GM20000 (cell line): ENCODE data around the gene TPST1.
"Not testable (repeated sequence)": the region's sequence is repeated elsewhere in the genome, so short reads cannot be mapped to it uniquely, and the experiment has no call there.

Source experiments
- DNase-seq: peaks from one replicate; pipeline ENCODE4 v3.0.0; 2012; ENCODE audit warnings: low spot score
- TF ChIP-seq, protein P1 (sequence below): IDR thresholded peaks from 2 replicates; pipeline ENCODE4 v1.5.1; 2012; ENCODE audit warnings: mild to moderate bottlenecking, control low read depth; ENCODE audit errors: extremely low read depth, missing control alignments

Gene TPST1

DNA sequence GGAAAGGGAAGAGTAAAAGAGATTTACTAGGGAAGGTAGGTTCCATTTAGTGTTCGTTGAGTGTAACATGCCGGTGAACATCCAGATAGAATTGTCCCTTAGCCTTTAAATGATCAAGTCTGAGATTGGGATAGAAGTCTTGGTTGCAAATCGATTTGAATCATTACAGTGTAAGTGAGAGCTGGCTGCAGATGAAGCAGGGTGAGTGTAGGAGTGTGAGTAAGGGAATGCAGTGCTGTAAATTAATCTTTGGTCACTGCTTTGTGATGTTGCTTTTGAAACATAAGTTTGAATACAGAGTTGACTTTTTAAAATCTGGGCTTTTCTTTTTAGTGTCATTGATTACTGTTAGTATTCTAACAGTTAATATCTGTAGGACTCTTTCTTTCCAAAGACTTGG lies 16.3 kb downstream of the TPST1 start:
- TF ChIP-seq, protein P1, sequence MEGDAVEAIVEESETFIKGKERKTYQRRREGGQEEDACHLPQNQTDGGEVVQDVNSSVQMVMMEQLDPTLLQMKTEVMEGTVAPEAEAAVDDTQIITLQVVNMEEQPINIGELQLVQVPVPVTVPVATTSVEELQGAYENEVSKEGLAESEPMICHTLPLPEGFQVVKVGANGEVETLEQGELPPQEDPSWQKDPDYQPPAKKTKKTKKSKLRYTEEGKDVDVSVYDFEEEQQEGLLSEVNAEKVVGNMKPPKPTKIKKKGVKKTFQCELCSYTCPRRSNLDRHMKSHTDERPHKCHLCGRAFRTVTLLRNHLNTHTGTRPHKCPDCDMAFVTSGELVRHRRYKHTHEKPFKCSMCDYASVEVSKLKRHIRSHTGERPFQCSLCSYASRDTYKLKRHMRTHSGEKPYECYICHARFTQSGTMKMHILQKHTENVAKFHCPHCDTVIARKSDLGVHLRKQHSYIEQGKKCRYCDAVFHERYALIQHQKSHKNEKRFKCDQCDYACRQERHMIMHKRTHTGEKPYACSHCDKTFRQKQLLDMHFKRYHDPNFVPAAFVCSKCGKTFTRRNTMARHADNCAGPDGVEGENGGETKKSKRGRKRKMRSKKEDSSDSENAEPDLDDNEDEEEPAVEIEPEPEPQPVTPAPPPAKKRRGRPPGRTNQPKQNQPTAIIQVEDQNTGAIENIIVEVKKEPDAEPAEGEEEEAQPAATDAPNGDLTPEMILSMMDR = no peak
- no peak for DNase-seq

DNA sequence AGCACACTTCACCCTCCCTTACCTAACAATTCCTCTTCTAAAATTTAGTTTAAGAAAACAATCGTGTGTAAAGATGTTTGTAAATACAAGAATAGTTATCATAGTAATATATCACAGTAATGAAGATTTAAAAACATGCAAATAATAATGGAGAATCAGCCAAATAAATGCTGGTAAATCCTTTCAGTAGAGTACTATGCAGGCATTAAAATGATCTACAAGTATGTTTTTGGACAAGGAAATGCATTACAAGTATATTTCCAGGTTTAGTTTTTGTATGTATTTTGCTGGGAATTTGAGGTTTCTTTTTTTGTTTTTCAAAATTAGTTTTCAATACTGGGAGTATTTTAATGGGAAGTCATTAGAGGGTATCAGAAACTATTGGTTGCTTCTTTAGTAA lies 22.7 kb downstream of the TPST1 start:
- TF ChIP-seq, protein P1 = no peak
- no peak for DNase-seq

DNA sequence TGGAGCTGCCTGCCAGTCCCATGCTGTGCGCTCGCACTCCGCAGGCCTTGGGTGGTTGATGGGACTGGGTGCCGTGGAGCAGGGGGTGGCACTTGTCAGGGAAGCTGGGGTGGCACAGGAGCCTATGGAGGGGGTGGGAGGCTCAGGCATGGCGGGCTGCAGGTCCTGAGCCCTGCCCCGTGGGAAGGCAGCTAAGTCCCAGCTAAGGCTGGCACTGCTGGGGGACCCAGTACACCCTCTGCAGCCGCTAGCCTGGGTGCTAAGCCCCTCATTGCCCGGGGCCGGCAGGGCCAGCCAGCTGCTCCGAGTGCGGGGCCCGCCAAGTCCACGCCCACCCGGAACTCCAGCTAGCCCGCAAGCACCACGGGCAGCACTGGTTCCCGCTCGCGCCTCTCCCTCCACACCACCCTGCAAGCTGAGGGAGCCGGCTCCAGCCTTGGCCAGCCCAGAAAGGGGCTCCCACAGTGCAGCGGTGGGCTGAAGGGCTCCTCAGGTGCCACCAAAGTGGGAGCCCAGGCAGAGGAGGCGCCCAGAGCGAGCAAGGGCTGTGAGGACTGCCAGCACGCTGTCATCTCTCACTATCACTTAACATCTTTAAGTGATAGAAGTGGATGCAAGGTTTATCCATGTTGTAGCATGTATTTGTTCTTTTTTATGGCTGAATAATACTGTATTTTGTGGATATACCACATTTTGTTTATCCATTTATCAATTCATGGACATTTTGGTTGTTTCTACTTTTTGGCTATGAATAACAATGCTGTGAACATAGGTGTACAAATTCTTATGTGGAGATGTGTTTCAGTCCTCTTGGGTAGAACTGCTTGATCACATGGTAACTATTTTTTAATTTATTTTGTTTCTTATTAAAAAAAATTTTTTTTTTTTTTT lies 26.4 kb downstream of the TPST1 start:
- DNase-seq = not testable (repeated sequence)

DNA sequence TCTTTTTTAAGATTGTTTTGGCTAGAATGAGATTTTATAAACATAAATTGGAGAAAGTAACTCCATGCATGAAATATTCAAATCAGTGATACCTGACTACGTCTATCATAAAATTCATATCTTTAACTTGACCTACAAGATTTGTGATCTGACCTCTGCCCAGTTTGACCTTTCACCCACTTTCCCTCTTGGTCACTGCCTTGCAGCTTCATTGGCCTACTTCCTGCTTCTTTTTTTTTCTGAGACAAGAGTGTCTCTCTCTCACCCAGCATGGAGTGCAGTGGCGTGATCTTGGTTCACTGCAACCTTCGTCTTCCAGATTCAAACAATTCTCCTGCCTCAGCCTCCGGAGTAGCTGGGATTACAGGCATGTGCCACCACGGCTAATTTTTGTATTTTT lies 28.5 kb downstream of the TPST1 start:
- no peak for DNase-seq
- TF ChIP-seq, protein P1 = no peak

DNA sequence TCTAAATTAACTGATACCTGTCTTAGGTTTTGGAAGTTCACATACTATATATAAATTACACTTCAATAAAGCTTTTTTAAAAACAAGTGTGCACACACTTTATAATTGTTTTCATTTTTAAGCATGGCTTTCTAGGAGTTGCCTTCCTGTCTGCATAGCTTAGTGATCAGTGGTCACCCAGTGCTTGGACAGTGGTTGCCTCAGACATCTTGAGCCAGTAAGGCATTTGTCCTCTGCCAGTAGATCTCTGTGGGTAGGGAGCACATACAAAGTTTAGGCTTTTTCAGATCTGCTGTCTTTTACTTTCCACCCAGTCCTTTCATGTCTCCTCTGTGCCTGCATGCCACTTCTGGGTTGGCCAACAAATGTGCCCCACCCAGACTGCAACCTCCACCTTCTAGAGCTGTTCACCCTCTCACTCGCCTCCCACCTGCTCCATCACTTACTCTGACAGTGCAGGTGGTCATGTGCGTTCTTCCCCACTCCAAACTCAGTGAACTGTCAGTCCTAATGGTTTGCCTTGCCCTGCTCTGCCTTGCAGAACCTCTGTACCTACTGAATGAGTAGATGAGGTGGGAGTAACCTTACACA lies 31.7 kb downstream of the TPST1 start:
- DNase-seq = no peak
- TF ChIP-seq, protein P1 = no peak

DNA sequence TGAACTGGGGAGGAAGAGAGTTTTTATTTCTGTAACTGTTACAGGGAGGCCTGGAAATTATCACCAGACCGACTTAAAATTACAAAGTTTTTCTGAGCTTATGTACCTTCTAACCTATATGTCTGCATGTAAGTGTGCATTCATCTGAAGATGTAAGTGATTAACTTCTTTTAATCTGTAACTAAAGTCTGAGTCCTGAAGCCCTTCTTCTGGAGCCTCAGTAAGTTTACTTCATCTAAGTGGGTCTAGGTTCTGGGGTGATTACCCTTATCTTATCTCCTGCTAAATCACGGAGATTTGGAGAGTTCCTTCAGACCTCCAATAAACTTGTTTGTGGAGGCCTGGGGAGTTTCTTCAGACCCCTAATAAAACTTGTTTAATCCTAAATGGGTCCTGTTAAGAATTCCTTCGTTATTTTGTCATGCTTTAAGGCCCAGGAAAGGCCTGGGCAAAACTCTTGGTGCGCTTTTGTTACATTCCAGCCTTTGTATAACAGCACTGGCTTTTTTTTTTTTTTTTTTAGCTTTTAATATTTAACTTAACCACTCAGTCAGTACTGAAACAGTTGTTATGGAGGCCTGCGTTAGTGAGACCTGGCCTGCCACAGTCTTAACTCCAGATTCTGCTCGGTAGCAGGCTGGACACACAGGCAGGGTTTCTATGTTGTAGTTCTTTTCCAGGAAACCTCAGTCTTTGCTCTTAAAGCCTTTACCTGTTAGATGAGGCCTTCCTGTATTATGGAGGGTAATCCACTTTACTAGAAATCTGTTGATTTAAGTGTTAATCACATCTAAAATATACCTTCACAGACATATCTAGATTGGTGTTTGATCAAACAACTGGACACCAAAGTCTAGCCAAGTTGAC lies 33.0 kb downstream of the TPST1 start:
- DNase-seq = no peak
- TF ChIP-seq, protein P1 = no peak

DNA sequence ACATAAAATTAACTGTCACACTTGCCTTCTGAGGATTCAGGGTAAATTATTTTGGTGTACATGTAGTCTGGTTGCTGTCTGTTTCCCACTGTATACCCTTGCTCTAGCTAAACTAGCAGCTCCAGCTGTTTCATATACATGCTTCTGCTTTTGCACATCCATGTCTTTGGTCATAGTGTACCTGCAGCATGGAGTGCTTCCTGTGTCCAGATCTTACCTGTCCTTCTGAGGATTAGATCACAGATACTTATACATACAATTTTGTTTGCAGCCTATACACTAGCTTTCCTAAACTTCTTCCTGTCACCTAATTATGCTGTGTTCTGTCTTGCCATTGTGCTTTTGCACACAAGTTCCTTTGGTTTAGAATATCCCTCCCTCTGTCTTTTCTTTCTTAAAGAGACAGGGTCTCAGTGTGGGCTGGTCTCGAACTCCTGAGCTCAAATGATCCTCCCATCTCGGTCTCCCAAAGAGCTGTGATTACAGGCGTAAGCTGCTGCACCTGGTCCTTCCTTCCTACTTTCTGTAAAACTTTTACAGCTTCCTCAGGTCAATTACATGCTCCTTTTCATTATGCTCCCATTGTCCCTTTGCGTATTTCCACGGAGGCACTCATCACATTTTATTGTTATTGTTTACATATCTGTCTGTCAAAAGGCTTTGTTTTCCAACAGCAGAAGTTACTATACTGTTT lies 33.8 kb downstream of the TPST1 start:
- no peak for DNase-seq
- TF ChIP-seq, protein P1 = no peak
